Measurements from ENCODE around the gene PAK5.

GRCh38 chr20:9510911-9511310 lies 328.0 kb downstream of the PAK5 start:
- TF ChIP-seq DMAP1 (CRISPR knock-in tag; IDR thresholded peaks at IDR 0.05) (no peak), EZH2 (conservative IDR thresholded peaks at IDR 0.05; ENCODE audit: low read depth, low read length) (no peak), SUZ12 (IDR thresholded peaks at IDR 0.05; ENCODE audit: low read depth, low read length) (no peak), MED8 (CRISPR knock-in tag; IDR thresholded peaks at IDR 0.05; ENCODE audit: insufficient replicate concordance) (no peak), CBX5 (CRISPR knock-in tag; IDR thresholded peaks at IDR 0.05; ENCODE audit: borderline replicate concordance) (no peak), POLR2AphosphoS2 (IDR thresholded peaks at IDR 0.05; ENCODE audit: low read depth, low read length) (no peak), NBN (conservative IDR thresholded peaks at IDR 0.05) (no peak), CEBPZ (IDR thresholded peaks at IDR 0.05; ENCODE audit: low read length) (no peak), GTF3A (CRISPR knock-in tag; conservative IDR thresholded peaks at IDR 0.05) (no peak), ESRRA (CRISPR knock-in tag; IDR thresholded peaks at IDR 0.05; ENCODE audit: low read depth) (no peak)
